NCI-H2227 treated with DMSO at 0.1 percent for 48 hours (cell line): Measurements from ENCODE around the gene ACYP1.
A peak's percentile ranks its signal among the peaks of the same experiment; 100 is the strongest.

Source experiments
- DNase-seq: peaks from one replicate; lab custom pipeline; 2025; lab: John Stamatoyannopoulos, UW

ACYP1 gene

GRCh38 chr14:75063491-75064204 lies at the start of gene ACYP1:
Gene ACYP1, minus strand, starts transcription at chr14:75064024. Its CDS starts 471 bp downstream, at chr14:75063553.
- DNase-seq, result peak; percentile 93

GRCh38 chr14:75109877-75110276 lies 46.1 kb upstream of the ACYP1 start:
- peak; percentile 92 for DNase-seq

- DNase-seq, result no peak
Observed at GRCh38 chr14:75107186-75107585, 43.4 kb upstream of the ACYP1 start.

GRCh38 chr14:75101491-75101890 lies 37.7 kb upstream of the ACYP1 start:
- no peak for DNase-seq

- DNase-seq, result no peak
Observed at GRCh38 chr14:75098682-75099081, 34.9 kb upstream of the ACYP1 start.

- DNase-seq, result no peak
Observed at GRCh38 chr14:75098212-75098611, 34.4 kb upstream of the ACYP1 start.

GRCh38 chr14:75096959-75097358 lies 33.1 kb upstream of the ACYP1 start:
- no peak for DNase-seq

GRCh38 chr14:75095690-75096089 lies 31.9 kb upstream of the ACYP1 start:
- no peak for DNase-seq

GRCh38 chr14:75094896-75095295 lies 31.1 kb upstream of the ACYP1 start:
- no peak for DNase-seq

GRCh38 chr14:75092698-75093097 lies 28.9 kb upstream of the ACYP1 start:
- no peak for DNase-seq

- DNase-seq, result no peak
Observed at GRCh38 chr14:75091251-75091650, 27.4 kb upstream of the ACYP1 start.

GRCh38 chr14:75090353-75090752 lies 26.5 kb upstream of the ACYP1 start:
- DNase-seq, result no peak

GRCh38 chr14:75088566-75089373 lies 24.9 kb upstream of the ACYP1 start:
- peak; percentile 25 for DNase-seq

- DNase-seq, result no peak
Observed at GRCh38 chr14:75088153-75088552, 24.3 kb upstream of the ACYP1 start.

GRCh38 chr14:75084513-75084912 lies 20.7 kb upstream of the ACYP1 start:
- no peak for DNase-seq

GRCh38 chr14:75083271-75083670 lies 19.4 kb upstream of the ACYP1 start:
- no peak for DNase-seq

GRCh38 chr14:75081660-75082229 lies 17.9 kb upstream of the ACYP1 start:
- DNase-seq, result no peak

GRCh38 chr14:75079521-75079920 lies 15.7 kb upstream of the ACYP1 start:
- DNase-seq, result no peak

GRCh38 chr14:75077794-75078193 lies 14.0 kb upstream of the ACYP1 start:
- DNase-seq, result peak; percentile 87

GRCh38 chr14:75070383-75070782 lies 6.6 kb upstream of the ACYP1 start:
- no peak for DNase-seq

- DNase-seq, result no peak
Observed at GRCh38 chr14:75069811-75070145, 6.0 kb upstream of the ACYP1 start.

- DNase-seq, result peak; percentile 64
Observed at GRCh38 chr14:75069121-75069810, 5.4 kb upstream of the ACYP1 start, which contains the start of gene ZC2HC1C. Gene ZC2HC1C, plus strand, starts transcription at chr14:75069641. Its CDS starts 933 bp downstream, at chr14:75070574.
